Trophoblast cell (in vitro differentiated cells and primary cell): ENCODE measurements around the gene CADPS2.

Source experiments
- DNase-seq, 2 donors: peaks; one replicate each; pipeline ENCODE4 v3.0.0-alpha.2; 2016
- H2AFZ ChIP-seq: 2 replicates; pipeline ENCODE4 v1.6.1; 2013; ENCODE audit warnings: low read length, moderate library complexity, mild to moderate bottlenecking; ENCODE audit not compliant: insufficient read depth, poor library complexity
- H2AK5ac ChIP-seq: 2 replicates; pipeline ENCODE4 v1.6.1; 2013; ENCODE audit warnings: mild to moderate bottlenecking, low read length
- H2BK120ac ChIP-seq: 2 replicates; pipeline ENCODE4 v1.6.1; 2013; ENCODE audit warnings: low read length, mild to moderate bottlenecking, moderate library complexity; ENCODE audit not compliant: insufficient read depth, poor library complexity
- H2BK12ac ChIP-seq: 2 replicates; pipeline ENCODE4 v1.6.1; 2013; ENCODE audit warnings: mild to moderate bottlenecking, low read length, moderate library complexity
- H2BK5ac ChIP-seq: 2 replicates; pipeline ENCODE4 v1.6.1; 2013; ENCODE audit warnings: low read length, low read depth, moderate library complexity, mild to moderate bottlenecking; ENCODE audit not compliant: poor library complexity
- H3K14ac ChIP-seq: 2 replicates; pipeline ENCODE4 v1.6.1; 2013; ENCODE audit warnings: mild to moderate bottlenecking, low read length
- H3K18ac ChIP-seq: 2 replicates; pipeline ENCODE4 v1.6.1; 2013; ENCODE audit warnings: mild to moderate bottlenecking, low read length
- H3K23ac ChIP-seq: 2 replicates; pipeline ENCODE4 v1.6.1; 2013; ENCODE audit warnings: low read length
- H3K27ac ChIP-seq: 2 replicates; pipeline ENCODE4 v1.5.1; 2013; ENCODE audit warnings: low read depth, mild to moderate bottlenecking, inconsistent platforms, low read length, moderate library complexity
- H3K27me3 ChIP-seq: 2 replicates; pipeline ENCODE4 v1.6.1; 2013; ENCODE audit warnings: inconsistent platforms, mild to moderate bottlenecking, low read length, moderate library complexity; ENCODE audit not compliant: insufficient read depth
- H3K36me3 ChIP-seq, 2 experiments: 1 replicate in 1 of 2; 2 replicates in 1 of 2; pipeline ENCODE4 v1.6.1; 2013; ENCODE audit warnings: low read length in 2 of 2, mild to moderate bottlenecking in 2 of 2, moderate library complexity in 1 of 2; ENCODE audit not compliant: insufficient read depth in 2 of 2, control insufficient read depth in 1 of 2
- H3K4ac ChIP-seq: 2 replicates; pipeline ENCODE4 v1.6.1; 2013; ENCODE audit warnings: low read depth, mild to moderate bottlenecking, low read length, moderate library complexity
- H3K4me1 ChIP-seq, 2 experiments: 1 replicate in 1 of 2; 2 replicates in 1 of 2; pipeline ENCODE4 v1.6.1; 2013; ENCODE audit warnings: low read length in 2 of 2, mild to moderate bottlenecking in 2 of 2, moderate library complexity in 1 of 2; ENCODE audit not compliant: insufficient read depth in 2 of 2, control insufficient read depth in 1 of 2
- H3K4me2 ChIP-seq: 2 replicates; pipeline ENCODE4 v1.6.1; 2013; ENCODE audit warnings: inconsistent platforms, mild to moderate bottlenecking, low read length, moderate library complexity
- H3K4me3 ChIP-seq: 2 replicates; pipeline ENCODE4 v1.5.1; 2013; ENCODE audit warnings: mild to moderate bottlenecking, low read depth, low read length, inconsistent platforms
- H3K79me1 ChIP-seq: one replicate; pipeline ENCODE4 v1.6.1; 2013; ENCODE audit warnings: low read length
- H3K79me2 ChIP-seq: 2 replicates; pipeline ENCODE4 v1.6.1; 2013; ENCODE audit warnings: low read length, mild to moderate bottlenecking; ENCODE audit not compliant: control insufficient read depth, insufficient read depth, poor library complexity
- H3K9ac ChIP-seq: 2 replicates; pipeline ENCODE4 v1.6.1; 2013; ENCODE audit warnings: mild to moderate bottlenecking, low read length
- H3K9me3 ChIP-seq: 2 replicates; pipeline ENCODE4 v1.6.1; 2013; ENCODE audit warnings: low read depth, mild to moderate bottlenecking, control low read depth, inconsistent platforms, low read length; ENCODE audit not compliant: insufficient read depth
- H4K12ac ChIP-seq: 2 replicates; pipeline ENCODE4 v1.6.1; 2013; ENCODE audit warnings: low read depth, mild to moderate bottlenecking, low read length, moderate library complexity
- H4K8ac ChIP-seq: 2 replicates; pipeline ENCODE4 v1.6.1; 2013; ENCODE audit warnings: low read depth, mild to moderate bottlenecking, low read length, moderate library complexity
- H4K91ac ChIP-seq: one replicate; pipeline ENCODE4 v1.6.1; 2013; ENCODE audit warnings: low read depth, mild to moderate bottlenecking, low read length, moderate library complexity
- WGBS: extraction: QIAGEN DNeasy Blood & Tissue Kit; methylation state at CpG from one replicate; pipeline ENCODE4 v1.1.7; 2013; ENCODE audit warnings: missing lambda C conversion rate; ENCODE audit not compliant: insufficient read length, insufficient coverage; ENCODE audit errors: extremely low coverage; 5-methylcytosine and 5-hydroxymethylcytosine counted together

CADPS2 gene

DNA sequence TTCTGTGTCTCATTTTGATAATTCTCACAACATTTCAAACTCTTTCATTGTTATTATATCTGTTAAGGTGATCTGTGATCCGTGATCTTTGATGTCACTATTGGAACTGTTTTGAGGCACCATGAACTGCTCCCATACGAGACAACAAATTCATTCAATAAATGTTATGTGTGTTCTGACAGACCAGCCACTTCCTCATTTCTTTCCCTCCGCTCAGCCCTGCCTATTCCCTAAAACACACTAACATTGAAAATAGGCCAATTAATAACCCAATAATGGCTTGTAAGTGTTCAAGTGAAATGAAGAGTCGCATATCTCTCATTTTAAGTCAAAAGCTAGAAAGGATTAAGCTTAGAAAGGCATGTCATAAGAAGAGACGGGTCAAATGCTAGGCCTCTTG, 232.6 kb downstream of the CADPS2 start:
- Histone ChIP-seq H3K4ac (no peak overlapping the region), H2BK12ac (no peak overlapping the region), H3K4me2 (no peak overlapping the region), H2AK5ac (no peak overlapping the region), H3K18ac (no peak overlapping the region), H4K91ac (no peak overlapping the region), H3K9ac (no peak overlapping the region), H3K4me1 (no peaks in the 10 kb centered on the region), H3K14ac (no peak overlapping the region), H3K4me3 (no peak overlapping the region), H3K27me3 (no peaks in the 10 kb centered on the region), H3K36me3 (no peaks in the 10 kb centered on the region), H3K79me1 (no peaks in the 10 kb centered on the region), H3K27ac (no peak overlapping the region), H4K8ac (no peak overlapping the region), H2AFZ (no peak overlapping the region), H3K79me2 (no peaks in the 10 kb centered on the region), H3K23ac (no peak overlapping the region), H2BK5ac (no peak overlapping the region), H4K12ac (no peak overlapping the region), H2BK120ac (no peak overlapping the region), H3K9me3 (no peaks in the 10 kb centered on the region)
- no CpG with 5 or more reads among the region's 5 CpGs for WGBS
- DNase-seq, result no peak

DNA sequence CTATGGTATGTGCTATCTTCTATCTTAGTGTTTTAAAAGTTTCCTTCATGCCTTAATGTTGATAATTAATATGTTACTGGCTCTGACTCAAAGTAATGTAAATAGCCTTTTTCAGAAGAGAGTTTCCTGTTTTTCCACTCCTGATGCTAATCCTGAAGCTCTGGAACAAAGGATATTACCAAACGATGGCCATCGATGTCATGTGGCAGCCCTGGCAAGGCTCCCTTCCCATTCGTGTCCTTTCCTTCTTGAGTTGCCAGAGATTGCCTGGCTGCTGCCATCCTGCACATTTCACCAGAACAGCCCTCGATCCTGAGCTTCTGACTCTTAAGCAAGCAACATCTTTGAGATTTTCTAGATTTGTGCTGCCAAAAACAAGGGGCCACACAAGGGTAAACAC, 233.4 kb downstream of the CADPS2 start:
- no peaks in the 10 kb centered on the region for H3K79me1 ChIP-seq
- no peak overlapping the region for H3K23ac ChIP-seq
- H3K9ac ChIP-seq, result no peak overlapping the region
- H3K27me3 ChIP-seq, result no peaks in the 10 kb centered on the region
- H3K18ac ChIP-seq, result no peak overlapping the region
- H3K79me2 ChIP-seq, result no peaks in the 10 kb centered on the region
- H3K27ac ChIP-seq, result no peak overlapping the region
- H3K4ac ChIP-seq, result no peak overlapping the region
- no peaks in the 10 kb centered on the region for H3K36me3 ChIP-seq
- H3K4me1 ChIP-seq, result no peaks in the 10 kb centered on the region
- no peak overlapping the region for H4K8ac ChIP-seq
- H3K14ac ChIP-seq, result no peak overlapping the region
- no peak overlapping the region for H2AFZ ChIP-seq
- no CpG with 5 or more reads among the region's 4 CpGs for WGBS
- no peak overlapping the region for H3K4me2 ChIP-seq
- no peak for DNase-seq
- H2BK5ac ChIP-seq, result no peak overlapping the region
- no peak overlapping the region for H4K91ac ChIP-seq
- H2BK120ac ChIP-seq, result no peak overlapping the region
- no peak overlapping the region for H4K12ac ChIP-seq
- no peaks in the 10 kb centered on the region for H3K9me3 ChIP-seq
- no peak overlapping the region for H3K4me3 ChIP-seq
- H2AK5ac ChIP-seq, result no peak overlapping the region
- H2BK12ac ChIP-seq, result no peak overlapping the region

DNA sequence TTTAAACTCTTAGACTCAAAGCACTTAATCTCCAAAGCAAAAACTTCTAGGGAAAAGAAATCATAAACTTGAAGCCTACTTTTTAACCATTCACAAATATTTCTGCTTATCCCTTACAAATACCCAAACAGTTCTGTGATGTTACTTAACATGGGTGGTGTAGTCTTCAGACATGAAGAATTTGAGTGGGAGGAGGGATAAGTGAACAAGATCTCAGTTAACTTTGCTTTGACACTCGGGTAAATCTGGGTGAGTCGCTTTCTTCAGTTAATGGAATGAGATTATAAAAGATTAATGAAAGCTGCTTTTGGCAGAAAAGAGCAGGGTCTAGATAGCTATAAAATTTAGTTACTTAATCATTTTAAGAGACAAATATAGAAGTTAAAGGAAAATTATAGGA, 234.8 kb downstream of the CADPS2 start:
- H2BK120ac ChIP-seq, result no peak overlapping the region
- no peak for DNase-seq
- no peak overlapping the region for H4K8ac ChIP-seq
- no peak overlapping the region for H4K12ac ChIP-seq
- H3K4me1 ChIP-seq, result no peaks in the 10 kb centered on the region
- no peaks in the 10 kb centered on the region for H3K36me3 ChIP-seq
- no peak overlapping the region for H4K91ac ChIP-seq
- no peak overlapping the region for H3K18ac ChIP-seq
- no CpG with 5 or more reads among the region's 2 CpGs for WGBS
- H3K4me2 ChIP-seq, result no peak overlapping the region
- no peak overlapping the region for H3K9ac ChIP-seq
- H3K27me3 ChIP-seq, result no peaks in the 10 kb centered on the region
- H3K79me2 ChIP-seq, result no peaks in the 10 kb centered on the region
- no peak overlapping the region for H3K4me3 ChIP-seq
- H3K14ac ChIP-seq, result no peak overlapping the region
- no peaks in the 10 kb centered on the region for H3K79me1 ChIP-seq
- H3K23ac ChIP-seq, result no peak overlapping the region
- H3K27ac ChIP-seq, result no peak overlapping the region
- H2BK12ac ChIP-seq, result no peak overlapping the region
- no peaks in the 10 kb centered on the region for H3K9me3 ChIP-seq
- no peak overlapping the region for H2AFZ ChIP-seq
- no peak overlapping the region for H2AK5ac ChIP-seq
- no peak overlapping the region for H2BK5ac ChIP-seq
- no peak overlapping the region for H3K4ac ChIP-seq

DNA sequence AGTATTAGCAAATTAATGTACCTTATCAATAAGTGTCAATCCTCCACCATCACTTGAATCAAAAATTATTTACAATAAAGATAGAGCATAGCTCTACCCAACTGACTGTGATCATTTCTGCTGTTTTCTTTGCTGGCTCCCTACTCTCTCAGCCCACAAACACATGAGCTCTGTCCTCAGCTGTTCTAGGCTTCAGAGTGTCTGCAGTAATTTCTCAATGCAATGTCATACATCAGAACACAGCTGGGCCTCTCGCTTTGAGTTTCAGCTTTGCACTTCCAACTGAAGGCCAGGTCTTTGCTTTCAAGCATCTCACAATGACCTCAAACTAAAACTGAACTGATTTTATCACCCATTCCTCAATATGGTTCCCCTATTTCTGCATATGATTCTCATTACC, 243.0 kb downstream of the CADPS2 start:
- H3K9ac ChIP-seq, result no peak overlapping the region
- H3K36me3 ChIP-seq, result no peaks in the 10 kb centered on the region
- H3K79me1 ChIP-seq, result no peaks in the 10 kb centered on the region
- no peak overlapping the region for H2BK5ac ChIP-seq
- no peak overlapping the region for H3K14ac ChIP-seq
- H2AK5ac ChIP-seq, result no peak overlapping the region
- H3K79me2 ChIP-seq, result no peaks in the 10 kb centered on the region
- H2AFZ ChIP-seq, result no peak overlapping the region
- no peak overlapping the region for H4K91ac ChIP-seq
- H3K4me1 ChIP-seq, result no peaks in the 10 kb centered on the region
- H4K12ac ChIP-seq, result no peak overlapping the region
- H3K9me3 ChIP-seq, result no peaks in the 10 kb centered on the region
- no peak overlapping the region for H3K18ac ChIP-seq
- no peak overlapping the region for H2BK120ac ChIP-seq
- no peak overlapping the region for H4K8ac ChIP-seq
- H2BK12ac ChIP-seq, result no peak overlapping the region
- no peak overlapping the region for H3K27ac ChIP-seq
- no peak overlapping the region for H3K4ac ChIP-seq
- H3K4me2 ChIP-seq, result no peak overlapping the region
- H3K27me3 ChIP-seq, result no peaks in the 10 kb centered on the region
- H3K4me3 ChIP-seq, result no peak overlapping the region
- no CpG with 5 or more reads among the region's 1 CpG for WGBS
- no peak overlapping the region for H3K23ac ChIP-seq
- DNase-seq, result no peak
